Testis (tissue), 2 donors: ENCODE data around the gene SAT1.

Experiments
- CTCF ChIP-seq, 3 experiments: fragments of 450-650 bp in 2 of 3; fragments of 200-600 bp in 1 of 3; sonication (generic) in 1 of 3; IDR thresholded peaks; one replicate each; pipeline ENCODE4 v1.5.1; 2016 to 2019; ENCODE audit warnings: antibody characterized with exemption in 3 of 3, mild to moderate bottlenecking in 2 of 3, moderate library complexity in 1 of 3
- POLR2A ChIP-seq: fragments of 450-650 bp; IDR thresholded peaks from one replicate; pipeline ENCODE4 v1.6.1; 2017; ENCODE audit warnings: antibody characterized with exemption, mild to moderate bottlenecking, moderate library complexity

GRCh38 chrX:23792861-23793553 is 10.0 kb downstream of the SAT1 start:
- no peak for TF ChIP-seq CTCF (IDR thresholded peaks at IDR 0.05)
- TF ChIP-seq POLR2A: no peak
